HG03135 (cell line): Measurements from ENCODE around the gene IGFL3.

Experiments used
- ATAC-seq: cut with Tn5 transposase; IDR thresholded peaks from one replicate; pipeline ENCODE4 v1.9.1; 2021; ENCODE audit warnings: mild to moderate bottlenecking, moderate library complexity; ENCODE audit not compliant: unreplicated experiment

IGFL3 gene

GRCh38 chr19:46077815-46078167 is 46.7 kb downstream of the IGFL3 start:
- no peak for ATAC-seq

GRCh38 chr19:46076951-46077814 is 47.3 kb downstream of the IGFL3 start:
- no peak for ATAC-seq

GRCh38 chr19:46076031-46076880 is 48.2 kb downstream of the IGFL3 start:
- ATAC-seq = no peak

GRCh38 chr19:46073268-46073922 is 51.1 kb downstream of the IGFL3 start:
- no peak for ATAC-seq
